Left ventricle myocardium superior (tissue), 1 donor: Measurements from ENCODE around the gene GAMT. TPM values are rescaled to one million over a fixed set of nuclear protein-coding genes. Genes with fewer than 3 reads are reported as not detected.

Source experiments
- ATAC-seq: fragments of 200-7000 bp; cut with Tn5 transposase; one replicate; pipeline ENCODE4 v1.9.1; 2020; ENCODE audit warnings: mild to moderate bottlenecking, moderate library complexity
- DNase-seq: peaks from one replicate; pipeline ENCODE4 v3.0.0-alpha.2; 2020
- intact Hi-C: fragments of 100-400 bp; cut with micrococcal nuclease; formaldehyde crosslinking; loops from one replicate; pipeline ENCODE4 v1.11.0; 2022
- total RNA-seq: library from RNA; stranded (reverse); fragmentation: NEBNext Ultra II Directional; extraction: Animal tissue kit (Norgen Biotek cat#: 25700); gene quantifications from one replicate; pipeline ENCODE4 v1.2.1, GENCODE V29; 2021
- donor health status: DM: no; HTN: yes; CAD: no; lungs with severe emphysema.

Gene GAMT
- total RNA-seq, 1 donor from 2014 or later, result 92.5 TPM

DNA sequence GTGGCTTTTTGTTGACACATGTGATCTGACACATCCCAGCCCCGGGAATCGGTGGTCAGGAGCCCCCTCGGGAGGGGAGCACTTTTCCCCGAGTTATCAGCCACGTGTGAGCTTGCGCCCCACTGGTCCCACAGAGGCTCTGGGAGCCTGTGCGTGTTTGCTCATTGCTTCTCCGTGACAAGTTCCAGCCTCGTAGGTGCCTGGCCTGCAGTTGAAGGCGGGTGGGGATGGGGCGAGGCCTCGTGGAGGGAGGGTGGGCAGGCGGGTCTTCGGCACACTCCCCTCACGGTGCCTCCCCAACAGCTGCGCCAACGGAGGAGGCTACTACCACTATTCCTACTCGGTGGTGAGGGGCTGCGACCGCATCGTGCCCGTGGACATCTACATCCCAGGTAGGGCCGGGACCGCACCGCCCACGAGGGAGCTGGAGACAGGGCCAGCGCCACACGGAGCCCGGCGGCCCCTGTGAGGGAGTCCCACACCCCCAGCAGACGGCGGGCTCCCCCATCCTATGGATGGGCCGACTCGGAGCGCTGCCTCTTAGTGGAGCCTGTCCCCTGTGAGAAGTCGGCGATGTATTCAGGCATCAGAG lies 8.3 kb downstream of the GAMT start:
- ATAC-seq (no peak), DNase-seq (no peak)
- intact Hi-C loops, result no loop called here

GRCh38 chr19:1392407-1392806 lies 8.9 kb downstream of the GAMT start:
- DNase-seq (no peak), ATAC-seq (no peak)
- intact Hi-C loops, result no loop called here

GRCh38 chr19:1390890-1391423 lies 10.4 kb downstream of the GAMT start:
- ATAC-seq (no peak), DNase-seq (no peak)
- intact Hi-C loops, result no loop called here

DNA sequence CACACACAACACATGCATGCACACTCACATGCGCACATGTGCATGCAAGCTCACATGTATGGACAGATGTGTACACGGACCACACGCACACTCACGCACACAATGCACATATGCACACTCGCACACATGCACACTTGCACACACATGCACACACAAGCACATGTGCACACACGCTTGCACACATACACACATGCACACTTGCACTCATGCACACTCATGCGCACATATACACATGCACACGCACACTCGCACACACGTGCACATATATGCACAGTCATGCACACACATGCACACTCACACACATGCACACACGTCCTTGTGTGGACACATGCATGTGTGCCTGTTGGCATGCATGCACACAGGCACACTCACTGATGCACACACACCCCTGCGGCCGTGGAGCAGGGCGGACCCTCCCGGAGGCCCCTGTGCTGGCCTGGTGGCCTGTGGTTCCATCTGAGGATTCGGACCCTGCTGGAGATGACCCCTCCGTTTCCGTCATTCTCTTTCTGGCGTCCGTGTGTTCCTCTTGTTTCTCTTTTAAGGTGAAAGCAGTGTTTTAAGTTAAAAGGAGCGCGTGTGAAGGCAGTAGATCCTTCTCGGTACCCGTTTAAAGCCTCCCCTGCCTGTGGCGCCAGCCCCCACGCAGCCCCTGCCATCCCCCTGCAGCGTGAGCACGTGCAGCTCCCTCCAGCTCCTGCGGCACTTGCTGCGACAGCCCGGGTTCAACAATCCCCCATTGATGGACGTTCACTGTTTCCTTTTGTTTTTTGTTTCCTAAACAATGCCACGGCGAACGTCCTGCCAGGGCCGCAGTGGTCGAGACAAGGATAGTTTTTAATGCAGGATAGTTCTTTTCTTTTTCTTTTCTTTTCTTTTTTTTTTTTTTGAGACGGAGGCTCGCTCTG lies 12.1 kb downstream of the GAMT start:
- DNase-seq, result no peak
- intact Hi-C loops, result no loop called here
- no peak for ATAC-seq

DNA sequence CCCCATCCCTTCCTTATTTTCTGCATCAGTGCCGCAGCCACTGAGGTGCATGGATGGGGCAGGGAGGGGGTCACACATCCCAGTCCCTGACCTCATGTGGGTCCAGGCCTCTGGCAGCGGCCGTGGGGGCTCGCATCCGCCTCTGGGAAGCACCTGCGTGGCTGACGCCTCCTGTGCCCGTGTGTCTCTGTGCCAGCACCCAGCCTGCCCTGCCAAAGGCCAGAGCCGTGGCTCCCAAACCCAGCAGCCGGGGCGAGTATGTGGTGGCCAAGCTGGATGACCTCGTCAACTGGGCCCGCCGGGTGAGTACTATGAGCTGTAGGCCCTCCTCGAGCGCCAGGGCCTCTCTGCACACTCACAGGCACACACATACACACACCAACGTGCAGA lies 12.7 kb downstream of the GAMT start:
- no peak for ATAC-seq
- DNase-seq, result no peak
- intact Hi-C loops, result no loop called here

- peak; percentile 66 for DNase-seq
- peak; percentile 43 for ATAC-seq
These were observed 13.4 kb downstream of the GAMT start for GRCh38 chr19:1387684-1388636.

GRCh38 chr19:1386945-1387683 lies 14.2 kb downstream of the GAMT start:
- no peak for DNase-seq
- intact Hi-C loops, result no loop called here
- ATAC-seq, result no peak

More at GRCh38 chr19:1387684-1388636, 13.4 kb downstream of the GAMT start:
- intact Hi-C loops, result no loop called here

GRCh38 chr19:1385816-1386215 lies 15.5 kb downstream of the GAMT start:
- DNase-seq (peak; percentile 45), ATAC-seq (no peak)
- intact Hi-C loops, result no loop called here

DNA sequence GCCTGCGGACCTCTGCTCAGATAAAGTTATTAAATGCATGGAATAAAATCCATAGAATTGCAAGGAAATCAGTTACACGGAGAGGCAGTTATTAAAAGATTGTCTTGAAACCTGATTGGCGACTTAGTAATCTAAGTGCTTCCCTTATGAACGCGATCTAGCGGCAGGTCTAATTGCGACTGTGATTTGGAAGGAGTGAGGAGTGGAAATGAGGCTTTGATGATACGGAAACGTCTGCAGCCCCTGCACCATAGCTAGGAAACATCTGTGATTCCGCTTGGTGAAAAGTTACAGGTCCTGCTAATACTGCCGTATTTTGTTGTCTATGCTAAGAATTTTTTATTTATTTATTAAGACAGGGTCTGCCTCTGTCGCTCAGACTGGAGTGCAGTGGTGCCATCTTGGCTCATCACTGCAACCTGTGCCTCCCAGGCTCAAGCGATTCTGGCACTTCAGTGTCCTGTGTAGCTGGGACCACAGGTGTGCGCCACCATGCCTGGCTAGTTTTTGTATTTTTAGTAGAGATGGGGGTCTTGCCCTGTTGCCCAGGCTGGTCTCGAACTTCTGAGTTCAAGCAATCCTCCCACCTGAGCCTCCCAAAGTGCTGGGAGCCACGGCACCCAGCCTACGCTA lies 16.7 kb downstream of the GAMT start:
- intact Hi-C loops, result no loop called here
- ATAC-seq, result no peak
- DNase-seq, result no peak

- intact Hi-C loops, result no loop called here
- ATAC-seq (peak; percentile 1), DNase-seq (no peak)
These were observed 17.3 kb downstream of the GAMT start for GRCh38 chr19:1384085-1384462.

GRCh38 chr19:1383312-1384084 lies 17.8 kb downstream of the GAMT start, which contains the start of gene NDUFS7:
Gene NDUFS7 (plus strand): TSS chr19:1383907. CDS start chr19:1383927, 20 bp downstream.
- ATAC-seq (peak; percentile 86), DNase-seq (peak; percentile 92)
- intact Hi-C loops, result no loop called here

GRCh38 chr19:1383017-1383311 lies 18.4 kb downstream of the GAMT start:
- intact Hi-C loops, result no loop called here
- ATAC-seq (no peak), DNase-seq (no peak)

DNA sequence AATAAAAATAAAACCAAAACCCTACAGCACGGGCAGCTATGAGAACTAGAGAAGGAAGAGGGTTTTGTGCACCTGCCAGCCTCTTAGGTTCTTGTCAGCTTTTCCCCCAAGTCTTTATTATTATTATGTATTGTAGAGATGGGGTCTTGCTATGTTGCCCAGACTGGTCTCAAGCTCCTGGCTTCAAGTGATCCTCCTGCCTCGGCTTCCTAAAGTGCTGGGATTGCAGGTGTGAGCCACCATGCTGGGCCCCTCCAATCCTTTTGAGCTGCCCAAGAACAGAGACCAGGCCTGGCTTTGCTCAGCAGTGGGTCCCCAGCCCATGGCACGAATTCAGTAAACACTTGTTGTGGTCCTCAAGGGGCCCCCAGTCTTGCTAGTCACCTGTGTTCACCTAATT lies 19.1 kb downstream of the GAMT start:
- intact Hi-C loops, result no loop called here
- no peak for DNase-seq

DNA sequence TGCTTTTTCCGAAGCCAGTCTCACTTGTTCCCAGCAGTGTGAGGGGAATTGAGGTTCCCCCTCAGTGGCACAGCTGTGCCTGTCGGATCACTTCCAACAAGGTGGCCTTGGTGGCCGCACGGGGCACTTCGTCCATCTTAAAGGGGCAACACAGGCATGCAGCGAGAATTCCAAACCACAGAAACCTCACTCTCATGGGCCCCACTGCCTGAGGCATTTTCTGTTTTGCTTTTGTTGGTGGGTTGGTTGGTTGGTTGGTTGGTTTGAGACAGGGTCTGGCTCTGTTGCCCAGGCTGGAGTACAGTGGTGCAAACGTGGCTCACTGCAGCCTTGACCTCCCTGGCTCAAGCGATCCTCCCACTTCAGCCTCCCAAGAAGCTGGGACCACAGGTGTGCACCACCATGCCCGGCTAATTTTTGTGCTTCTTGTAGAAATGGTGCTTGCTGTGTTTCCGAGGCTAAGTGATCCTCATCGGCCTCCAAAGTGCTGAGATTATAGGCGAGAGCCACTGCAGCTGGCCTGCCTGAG lies 21.3 kb downstream of the GAMT start:
- DNase-seq (no peak), ATAC-seq (no peak)
- intact Hi-C loops, result no loop called here

More for the DNA sequence above, 19.1 kb downstream of the GAMT start:
- ATAC-seq, result no peak

- DNase-seq, result peak; percentile 19
- no peak for ATAC-seq
- intact Hi-C loops, result no loop called here
These were observed 22.0 kb downstream of the GAMT start for GRCh38 chr19:1379126-1379905.

- intact Hi-C loops, result no loop called here
- DNase-seq, result no peak
- ATAC-seq, result no peak
These were observed 23.2 kb downstream of the GAMT start for GRCh38 chr19:1377965-1378785.
